Mesothelial cell of epicardium (in vitro differentiated cells): ENCODE data around the gene KCNG1. TPM values are rescaled to one million over a fixed set of nuclear protein-coding genes. Genes with fewer than 3 reads are reported as not detected.

Experiments used
- DNase-seq, 2 experiments: peaks; one replicate each; pipeline ENCODE4 v3.0.0; 2021; ENCODE audit warnings: low spot score in 2 of 2; ENCODE audit not compliant: unreplicated experiment in 2 of 2
- H3K27ac Mint-ChIP-seq: 2 replicates; pipeline ENCODE4 v1.8.0; 2021; ENCODE audit warnings: mixed read lengths
- H3K27me3 Mint-ChIP-seq: 2 replicates; pipeline ENCODE4 v1.8.0; 2021; ENCODE audit warnings: low read depth, mixed read lengths
- H3K36me3 Mint-ChIP-seq: 2 replicates; pipeline ENCODE4 v1.8.0; 2021; ENCODE audit warnings: mixed read lengths
- H3K4me1 Mint-ChIP-seq: 2 replicates; pipeline ENCODE4 v1.8.0; 2021; ENCODE audit warnings: mixed read lengths
- H3K4me3 Mint-ChIP-seq: 2 replicates; pipeline ENCODE4 v1.8.0; 2021; ENCODE audit warnings: mild to moderate bottlenecking, moderate library complexity, mixed read lengths
- H3K9me3 Mint-ChIP-seq: 2 replicates; pipeline ENCODE4 v1.8.0; 2021; ENCODE audit warnings: mixed read lengths
- CTCF ChIP-seq: fragments of 200-600 bp; sonication (generic); IDR thresholded peaks from one replicate; pipeline ENCODE4 v1.5.0; 2021; ENCODE audit warnings: antibody characterized with exemption; ENCODE audit not compliant: unreplicated experiment
- total RNA-seq: library from RNA; stranded (reverse); gene quantifications from 3 replicates; pipeline ENCODE4 v1.2.1, GENCODE V29; 2021

KCNG1 gene
- total RNA-seq, 1 donor from 2014 or later: 44.2 TPM

GRCh38 chr20:51013577-51014330 is 9.2 kb downstream of the KCNG1 start:
- TF ChIP-seq CTCF: no peak
- DNase-seq: no peak
- H3K36me3 Mint-ChIP-seq: peaks cover 14% of the 10 kb centered on the region
- H3K4me1 Mint-ChIP-seq: peaks cover 21% of the 10 kb centered on the region
- H3K4me3 Mint-ChIP-seq: no peak overlapping the region
- H3K27me3 Mint-ChIP-seq: no peaks in the 10 kb centered on the region
- no peaks in the 10 kb centered on the region for H3K9me3 Mint-ChIP-seq
- peak overlapping the region; percentile 60 for H3K27ac Mint-ChIP-seq

GRCh38 chr20:51012357-51012756 is 10.6 kb downstream of the KCNG1 start:
- no peak overlapping the region for H3K4me3 Mint-ChIP-seq
- no peak for TF ChIP-seq CTCF

GRCh38 chr20:51011479-51011878 is 11.4 kb downstream of the KCNG1 start:
- Mint-ChIP-seq H3K4me3 (no peak overlapping the region), H3K4me1 (peaks cover 21% of the 10 kb centered on the region), H3K27me3 (no peaks in the 10 kb centered on the region), H3K27ac (no peak overlapping the region), H3K9me3 (no peaks in the 10 kb centered on the region), H3K36me3 (peaks cover 11% of the 10 kb centered on the region)
- DNase-seq: no peak
- no peak for TF ChIP-seq CTCF

More at GRCh38 chr20:51012357-51012756, 10.6 kb downstream of the KCNG1 start:
- Mint-ChIP-seq H3K9me3 (no peaks in the 10 kb centered on the region), H3K27ac (no peak overlapping the region), H3K36me3 (peaks cover 14% of the 10 kb centered on the region), H3K27me3 (no peaks in the 10 kb centered on the region), H3K4me1 (peaks cover 21% of the 10 kb centered on the region)
- DNase-seq: no peak

- Mint-ChIP-seq H3K4me3 (no peak overlapping the region), H3K27me3 (no peaks in the 10 kb centered on the region)
These were observed 12.0 kb downstream of the KCNG1 start for GRCh38 chr20:51010932-51011331.

GRCh38 chr20:51010043-51010365 is 12.9 kb downstream of the KCNG1 start:
- peaks cover 21% of the 10 kb centered on the region for H3K36me3 Mint-ChIP-seq
- H3K9me3 Mint-ChIP-seq: no peaks in the 10 kb centered on the region
- no peak overlapping the region for H3K4me3 Mint-ChIP-seq
- DNase-seq: no peak
- no peak overlapping the region for H3K27ac Mint-ChIP-seq
- no peaks in the 10 kb centered on the region for H3K27me3 Mint-ChIP-seq
- no peak for TF ChIP-seq CTCF
- H3K4me1 Mint-ChIP-seq: peaks cover 19% of the 10 kb centered on the region

More at GRCh38 chr20:51010932-51011331, 12.0 kb downstream of the KCNG1 start:
- peaks cover 21% of the 10 kb centered on the region for H3K4me1 Mint-ChIP-seq
- peaks cover 14% of the 10 kb centered on the region for H3K36me3 Mint-ChIP-seq
- DNase-seq: no peak
- TF ChIP-seq CTCF: no peak
- no peaks in the 10 kb centered on the region for H3K9me3 Mint-ChIP-seq
- no peak overlapping the region for H3K27ac Mint-ChIP-seq
